Measurements from ENCODE around the gene CUX1.

The CUX1 gene

DNA sequence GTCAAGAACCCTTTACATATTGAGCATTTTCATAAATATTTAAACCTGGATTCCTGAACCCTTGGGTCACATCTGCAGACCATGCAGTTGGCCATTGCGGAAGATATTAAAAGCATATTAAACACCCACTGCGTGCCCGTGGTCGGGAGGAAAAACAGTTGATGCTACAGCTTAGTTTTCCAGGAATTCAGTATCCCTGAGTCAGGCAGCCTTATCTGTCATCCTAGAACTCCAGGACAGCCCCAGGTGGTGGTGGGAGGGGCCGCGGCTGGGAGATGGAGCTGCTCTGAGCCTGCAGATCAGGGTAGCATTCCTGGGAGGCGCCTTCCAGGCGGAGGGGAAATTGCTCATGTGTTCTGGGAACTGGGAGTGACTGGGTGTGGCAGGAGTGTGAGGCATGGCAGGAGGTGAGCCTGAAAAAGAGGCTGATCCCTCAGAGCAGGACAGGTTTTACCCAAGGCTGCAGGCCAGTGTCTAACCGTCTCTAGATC is 246.3 kb downstream of the CUX1 start:
- TF ChIP-seq, protein P1, sequence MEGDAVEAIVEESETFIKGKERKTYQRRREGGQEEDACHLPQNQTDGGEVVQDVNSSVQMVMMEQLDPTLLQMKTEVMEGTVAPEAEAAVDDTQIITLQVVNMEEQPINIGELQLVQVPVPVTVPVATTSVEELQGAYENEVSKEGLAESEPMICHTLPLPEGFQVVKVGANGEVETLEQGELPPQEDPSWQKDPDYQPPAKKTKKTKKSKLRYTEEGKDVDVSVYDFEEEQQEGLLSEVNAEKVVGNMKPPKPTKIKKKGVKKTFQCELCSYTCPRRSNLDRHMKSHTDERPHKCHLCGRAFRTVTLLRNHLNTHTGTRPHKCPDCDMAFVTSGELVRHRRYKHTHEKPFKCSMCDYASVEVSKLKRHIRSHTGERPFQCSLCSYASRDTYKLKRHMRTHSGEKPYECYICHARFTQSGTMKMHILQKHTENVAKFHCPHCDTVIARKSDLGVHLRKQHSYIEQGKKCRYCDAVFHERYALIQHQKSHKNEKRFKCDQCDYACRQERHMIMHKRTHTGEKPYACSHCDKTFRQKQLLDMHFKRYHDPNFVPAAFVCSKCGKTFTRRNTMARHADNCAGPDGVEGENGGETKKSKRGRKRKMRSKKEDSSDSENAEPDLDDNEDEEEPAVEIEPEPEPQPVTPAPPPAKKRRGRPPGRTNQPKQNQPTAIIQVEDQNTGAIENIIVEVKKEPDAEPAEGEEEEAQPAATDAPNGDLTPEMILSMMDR (conservative IDR thresholded peaks at IDR 0.05; ENCODE audit: low read length), result no peak
- no peak overlapping the region for H3K4me3 ChIP-seq (ENCODE audit: low read length)
- DNase-seq (ENCODE audit: low read depth), result peak; percentile 36

DNA sequence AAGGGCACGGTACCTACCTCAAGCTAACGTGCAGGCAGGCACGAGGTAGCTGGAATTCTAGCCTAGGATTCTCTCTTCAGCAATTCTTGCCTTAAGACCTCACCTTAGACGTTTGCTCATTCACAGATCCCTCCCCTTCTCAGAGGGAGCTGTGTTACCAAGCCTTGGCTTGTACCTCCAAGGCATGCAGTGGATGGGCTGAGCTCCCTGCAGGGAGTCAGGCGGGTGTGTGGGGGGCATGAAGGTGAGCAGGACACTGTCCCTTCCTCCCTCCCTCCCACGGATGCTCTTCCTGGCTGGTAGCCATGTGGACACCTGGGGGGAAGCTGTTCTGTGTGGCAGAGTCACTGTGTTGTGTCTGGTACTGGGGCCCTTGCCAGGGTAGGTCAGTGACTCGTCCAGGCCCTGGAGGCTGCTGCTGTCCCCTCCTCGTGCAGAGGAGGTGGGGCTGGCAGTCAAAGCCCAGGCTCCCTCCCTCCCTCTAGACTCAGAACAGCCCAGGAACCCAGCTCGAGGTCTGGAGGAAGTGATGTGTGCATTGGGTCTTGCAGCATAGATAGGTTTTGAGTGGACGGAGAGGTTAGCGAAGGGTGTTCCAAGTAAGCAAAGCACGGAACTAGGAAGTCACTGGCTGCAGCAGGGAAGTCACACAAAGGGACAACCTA is 247.1 kb downstream of the CUX1 start:
- TF ChIP-seq, protein P1 (conservative IDR thresholded peaks at IDR 0.05; ENCODE audit: low read length), result no peak
- H3K4me3 ChIP-seq (ENCODE audit: low read length), result no peak overlapping the region
- no peak for DNase-seq (ENCODE audit: low read depth)

DNA sequence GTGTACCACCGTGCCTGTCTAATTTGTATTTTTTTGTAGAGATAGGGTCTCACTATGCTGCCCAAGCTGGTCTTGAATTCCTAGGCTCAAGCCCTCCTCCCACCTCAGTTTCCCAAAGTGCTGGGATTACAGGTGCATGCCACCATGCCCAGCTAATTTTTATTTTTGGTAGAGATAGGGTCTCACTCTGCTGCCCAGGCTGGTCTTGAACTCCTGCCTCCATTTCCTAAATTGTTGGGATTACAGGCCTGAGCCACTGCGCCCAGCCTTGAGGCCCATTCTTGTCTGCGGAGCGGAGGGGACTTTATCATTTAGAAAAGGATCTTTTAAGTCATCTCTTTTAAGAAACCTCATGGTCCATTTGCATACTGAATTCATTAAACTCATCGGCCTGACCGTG is 247.8 kb downstream of the CUX1 start:
- no peak overlapping the region for H3K4me3 ChIP-seq (ENCODE audit: low read length)
- TF ChIP-seq, protein P1 (conservative IDR thresholded peaks at IDR 0.05; ENCODE audit: low read length), result no peak
- no peak for DNase-seq (ENCODE audit: low read depth)

DNA sequence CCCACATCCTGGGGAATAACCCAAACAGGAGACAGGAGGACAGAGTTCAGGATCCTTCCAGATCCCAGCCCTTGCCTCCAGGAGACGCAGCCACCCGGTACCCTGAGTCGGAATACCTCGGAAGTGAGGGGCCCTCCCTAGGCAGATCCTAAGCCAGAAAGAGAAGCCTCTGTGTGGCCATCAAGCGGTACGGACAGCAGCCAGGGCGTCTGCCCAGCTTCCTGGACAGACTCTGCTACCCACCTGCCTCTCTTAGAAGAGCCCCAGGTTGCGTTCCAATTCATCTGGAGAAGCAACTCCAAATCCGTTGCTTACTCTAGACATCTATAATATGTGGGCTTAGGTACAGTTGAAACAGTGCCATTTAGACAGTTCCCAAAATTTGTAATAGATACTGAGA is 249.1 kb downstream of the CUX1 start:
- no peak overlapping the region for H3K4me3 ChIP-seq (ENCODE audit: low read length)
- TF ChIP-seq, protein P1 (conservative IDR thresholded peaks at IDR 0.05; ENCODE audit: low read length), result no peak
- DNase-seq (ENCODE audit: low read depth), result no peak

DNA sequence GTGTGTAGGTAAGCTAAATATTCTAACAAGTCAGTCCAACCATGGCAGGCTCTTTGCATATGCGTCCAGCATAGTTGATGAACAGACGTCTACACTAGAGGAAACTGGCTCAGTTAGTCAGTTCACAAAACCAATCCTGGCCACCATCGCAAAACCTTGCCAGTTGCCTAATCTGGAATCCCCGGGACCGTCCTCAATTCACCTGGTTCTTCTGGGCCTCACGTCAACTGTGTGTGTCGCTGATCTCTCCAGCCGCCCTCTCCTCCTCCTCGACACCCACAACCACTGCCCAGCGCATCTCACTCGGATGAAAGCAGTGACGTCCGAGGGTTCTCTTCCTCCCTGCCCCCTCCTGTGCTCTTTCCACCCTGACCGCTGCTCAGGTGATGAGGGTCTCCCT is 251.4 kb downstream of the CUX1 start:
- no peak for DNase-seq (ENCODE audit: low read depth)
- H3K4me3 ChIP-seq (ENCODE audit: low read length), result no peak overlapping the region
- TF ChIP-seq, protein P1 (conservative IDR thresholded peaks at IDR 0.05; ENCODE audit: low read length), result no peak

DNA sequence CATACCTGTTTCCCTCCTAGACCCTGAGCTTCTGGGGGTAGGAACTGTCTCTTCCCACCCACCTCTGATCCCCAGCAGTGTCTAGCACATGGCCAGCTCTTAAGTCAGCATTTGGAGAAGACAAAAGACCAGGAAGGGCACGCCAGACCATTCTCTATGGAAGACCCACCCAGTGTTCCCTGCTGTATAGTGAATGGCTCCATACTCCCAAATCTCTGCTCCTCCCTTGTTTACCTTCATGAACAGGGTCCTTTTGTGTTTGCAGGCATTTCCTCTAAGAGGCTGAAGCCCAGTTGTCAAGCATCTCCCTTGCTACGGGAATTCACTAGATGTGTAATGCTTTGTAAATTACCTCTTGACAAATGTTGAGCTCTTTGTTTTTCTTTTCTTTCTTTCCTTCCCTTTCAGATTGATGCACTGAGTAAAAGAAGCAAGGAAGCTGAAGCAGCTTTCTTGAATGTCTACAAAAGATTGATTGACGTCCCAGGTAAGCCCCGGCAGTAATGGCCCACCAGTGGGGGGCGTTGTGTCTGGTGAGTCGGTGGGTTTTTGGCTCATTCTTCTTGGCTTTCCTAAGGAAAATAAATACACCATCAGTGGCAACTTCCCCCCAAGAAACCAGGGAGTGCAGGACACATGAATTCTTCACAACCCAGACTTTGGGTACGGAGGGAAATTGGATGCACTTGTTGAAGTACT is 252.7 kb downstream of the CUX1 start:
- DNase-seq (ENCODE audit: low read depth), result no peak
- TF ChIP-seq, protein P1 (conservative IDR thresholded peaks at IDR 0.05; ENCODE audit: low read length), result no peak
- H3K4me3 ChIP-seq (ENCODE audit: low read length), result no peak overlapping the region

DNA sequence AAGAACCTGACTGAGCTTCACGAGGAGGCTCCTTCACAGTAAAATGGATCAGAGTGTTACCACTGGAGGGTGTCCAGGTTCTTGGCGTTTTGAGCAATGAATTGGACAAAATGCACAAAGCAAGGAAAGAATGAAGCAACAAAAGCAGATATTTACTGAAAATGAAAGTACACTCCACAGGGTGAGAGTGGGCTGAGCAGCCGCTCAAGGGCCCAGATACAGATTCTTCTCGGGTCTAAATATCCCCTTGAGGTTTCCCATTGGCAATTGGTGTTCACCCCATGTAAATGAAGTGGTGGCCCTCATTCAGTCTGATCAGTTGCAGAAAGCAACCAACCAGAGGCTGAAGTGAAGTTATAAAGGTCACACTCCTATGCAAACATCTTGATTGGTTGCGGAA is 254.6 kb downstream of the CUX1 start:
- TF ChIP-seq, protein P1 (conservative IDR thresholded peaks at IDR 0.05; ENCODE audit: low read length), result no peak
- H3K4me3 ChIP-seq (ENCODE audit: low read length), result no peak overlapping the region
- no peak for DNase-seq (ENCODE audit: low read depth)

All from AG10803 (cell line).